BE2C (cell line): ENCODE data around the gene DPH2.

Source experiments
- DNase-seq: peaks from one replicate; pipeline ENCODE4 v3.0.0-alpha.2; 2020
- H3K27me3 ChIP-seq: fragments of 250-450 bp; sonication (Bioruptor Pico); 2 replicates; pipeline ENCODE4 v1.5.1; 2020; ENCODE audit warnings: mild to moderate bottlenecking
- H3K36me3 ChIP-seq: fragments of 250-450 bp; sonication (Bioruptor Pico); 2 replicates; pipeline ENCODE4 v1.5.1; 2020; ENCODE audit warnings: mild to moderate bottlenecking
- H3K4me1 ChIP-seq: fragments of 250-450 bp; sonication (Bioruptor Pico); 2 replicates; pipeline ENCODE4 v1.5.1; 2020
- H3K4me3 ChIP-seq: 2 replicates; pipeline ENCODE4 v1.5.1; 2011; ENCODE audit warnings: low read depth, low read length
- H3K9me3 ChIP-seq: fragments of 250-450 bp; sonication (Bioruptor Pico); 2 replicates; pipeline ENCODE4 v1.5.1; 2020
- TF ChIP-seq, protein P1 (sequence below): IDR thresholded peaks from 2 replicates; pipeline ENCODE4 v1.5.1; 2012; ENCODE audit warnings: mild to moderate bottlenecking, low read depth, low read length

Gene DPH2

DNA sequence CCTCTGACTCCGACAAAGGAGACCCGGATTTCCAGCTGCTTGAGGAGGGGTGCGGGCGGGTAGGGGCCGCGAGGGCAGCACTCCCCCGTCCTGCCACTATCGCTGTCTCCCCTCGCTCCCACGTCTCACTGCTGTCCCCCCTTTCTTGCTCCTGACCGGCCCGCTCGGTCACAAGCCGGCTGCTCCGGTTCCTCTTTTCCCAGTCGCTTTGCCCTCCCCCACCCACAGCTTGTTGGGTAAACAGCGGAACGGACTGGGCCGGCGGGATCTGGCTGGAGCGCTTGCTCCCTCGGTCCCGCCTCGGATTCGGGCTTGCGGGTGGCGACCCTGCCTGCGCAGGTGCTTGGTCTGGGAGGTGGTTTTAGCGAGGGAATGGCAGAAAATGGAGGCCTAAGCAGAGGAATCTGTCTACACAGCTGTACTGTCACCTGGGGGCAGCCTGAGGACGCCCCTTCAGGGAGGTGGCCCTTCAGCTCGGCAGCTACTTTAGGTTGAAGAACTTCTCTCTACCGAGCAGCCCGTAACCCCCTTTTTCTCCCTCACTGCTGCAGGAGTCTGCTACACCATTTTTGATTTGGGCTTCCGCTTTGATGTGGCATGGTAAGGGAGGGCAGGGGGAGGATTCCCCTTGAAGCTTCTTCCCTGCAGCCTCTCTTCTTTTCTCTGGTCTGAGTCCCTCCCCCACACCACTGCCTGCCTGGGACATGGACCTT lies 5.6 kb downstream of the DPH2 start:
- no peaks in the 10 kb centered on the region for H3K27me3 ChIP-seq
- H3K4me3 ChIP-seq, result peak overlapping the region; percentile 80
- TF ChIP-seq, protein P1, sequence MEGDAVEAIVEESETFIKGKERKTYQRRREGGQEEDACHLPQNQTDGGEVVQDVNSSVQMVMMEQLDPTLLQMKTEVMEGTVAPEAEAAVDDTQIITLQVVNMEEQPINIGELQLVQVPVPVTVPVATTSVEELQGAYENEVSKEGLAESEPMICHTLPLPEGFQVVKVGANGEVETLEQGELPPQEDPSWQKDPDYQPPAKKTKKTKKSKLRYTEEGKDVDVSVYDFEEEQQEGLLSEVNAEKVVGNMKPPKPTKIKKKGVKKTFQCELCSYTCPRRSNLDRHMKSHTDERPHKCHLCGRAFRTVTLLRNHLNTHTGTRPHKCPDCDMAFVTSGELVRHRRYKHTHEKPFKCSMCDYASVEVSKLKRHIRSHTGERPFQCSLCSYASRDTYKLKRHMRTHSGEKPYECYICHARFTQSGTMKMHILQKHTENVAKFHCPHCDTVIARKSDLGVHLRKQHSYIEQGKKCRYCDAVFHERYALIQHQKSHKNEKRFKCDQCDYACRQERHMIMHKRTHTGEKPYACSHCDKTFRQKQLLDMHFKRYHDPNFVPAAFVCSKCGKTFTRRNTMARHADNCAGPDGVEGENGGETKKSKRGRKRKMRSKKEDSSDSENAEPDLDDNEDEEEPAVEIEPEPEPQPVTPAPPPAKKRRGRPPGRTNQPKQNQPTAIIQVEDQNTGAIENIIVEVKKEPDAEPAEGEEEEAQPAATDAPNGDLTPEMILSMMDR, result no peak
- H3K9me3 ChIP-seq, result no peaks in the 10 kb centered on the region
- H3K36me3 ChIP-seq, result peaks cover 11% of the 10 kb centered on the region
- DNase-seq, result no peak
- H3K4me1 ChIP-seq, result no peaks in the 10 kb centered on the region

DNA sequence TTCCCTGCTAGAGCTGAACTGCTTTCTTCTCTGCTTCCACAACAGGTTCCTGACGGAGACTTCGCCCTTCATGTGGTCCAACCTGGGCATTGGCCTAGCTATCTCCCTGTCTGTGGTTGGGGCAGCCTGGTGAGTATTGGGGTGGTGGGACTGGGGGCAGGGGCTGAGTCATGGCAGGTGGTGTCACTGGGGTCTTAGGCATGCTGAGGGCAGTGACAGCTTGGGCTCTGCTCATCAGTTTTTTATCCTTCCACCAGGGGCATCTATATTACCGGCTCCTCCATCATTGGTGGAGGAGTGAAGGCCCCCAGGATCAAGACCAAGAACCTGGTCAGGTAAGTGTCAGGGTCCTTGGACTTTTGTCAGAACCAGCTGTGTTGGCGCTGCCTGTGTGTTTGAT lies 6.2 kb downstream of the DPH2 start:
- DNase-seq, result no peak
- Histone ChIP-seq H3K4me3 (peak overlapping the region; percentile 80), H3K4me1 (no peaks in the 10 kb centered on the region), H3K9me3 (no peaks in the 10 kb centered on the region), H3K27me3 (no peaks in the 10 kb centered on the region), H3K36me3 (peaks cover 11% of the 10 kb centered on the region)
- TF ChIP-seq, protein P1, result no peak

DNA sequence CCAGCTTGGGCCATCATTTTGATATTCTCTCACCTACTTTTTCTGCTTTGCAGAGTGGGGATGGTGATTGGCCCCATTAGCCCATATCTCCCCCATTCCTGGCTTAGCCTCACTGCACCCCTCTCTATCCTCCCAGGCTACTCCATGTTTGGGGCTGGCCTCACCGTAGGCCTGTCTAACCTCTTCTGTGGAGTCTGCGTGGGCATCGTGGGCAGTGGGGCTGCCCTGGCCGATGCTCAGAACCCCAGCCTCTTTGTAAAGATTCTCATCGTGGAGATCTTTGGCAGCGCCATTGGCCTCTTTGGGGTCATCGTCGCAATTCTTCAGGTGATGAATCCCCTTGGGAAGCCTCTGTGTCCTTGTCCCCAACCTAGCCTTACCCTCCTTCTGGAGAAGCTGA lies 7.1 kb downstream of the DPH2 start:
- DNase-seq, result no peak
- Histone ChIP-seq H3K4me3 (no peak overlapping the region), H3K36me3 (peaks cover 8% of the 10 kb centered on the region), H3K27me3 (no peaks in the 10 kb centered on the region), H3K9me3 (no peaks in the 10 kb centered on the region), H3K4me1 (no peaks in the 10 kb centered on the region)
- TF ChIP-seq, protein P1, result no peak

DNA sequence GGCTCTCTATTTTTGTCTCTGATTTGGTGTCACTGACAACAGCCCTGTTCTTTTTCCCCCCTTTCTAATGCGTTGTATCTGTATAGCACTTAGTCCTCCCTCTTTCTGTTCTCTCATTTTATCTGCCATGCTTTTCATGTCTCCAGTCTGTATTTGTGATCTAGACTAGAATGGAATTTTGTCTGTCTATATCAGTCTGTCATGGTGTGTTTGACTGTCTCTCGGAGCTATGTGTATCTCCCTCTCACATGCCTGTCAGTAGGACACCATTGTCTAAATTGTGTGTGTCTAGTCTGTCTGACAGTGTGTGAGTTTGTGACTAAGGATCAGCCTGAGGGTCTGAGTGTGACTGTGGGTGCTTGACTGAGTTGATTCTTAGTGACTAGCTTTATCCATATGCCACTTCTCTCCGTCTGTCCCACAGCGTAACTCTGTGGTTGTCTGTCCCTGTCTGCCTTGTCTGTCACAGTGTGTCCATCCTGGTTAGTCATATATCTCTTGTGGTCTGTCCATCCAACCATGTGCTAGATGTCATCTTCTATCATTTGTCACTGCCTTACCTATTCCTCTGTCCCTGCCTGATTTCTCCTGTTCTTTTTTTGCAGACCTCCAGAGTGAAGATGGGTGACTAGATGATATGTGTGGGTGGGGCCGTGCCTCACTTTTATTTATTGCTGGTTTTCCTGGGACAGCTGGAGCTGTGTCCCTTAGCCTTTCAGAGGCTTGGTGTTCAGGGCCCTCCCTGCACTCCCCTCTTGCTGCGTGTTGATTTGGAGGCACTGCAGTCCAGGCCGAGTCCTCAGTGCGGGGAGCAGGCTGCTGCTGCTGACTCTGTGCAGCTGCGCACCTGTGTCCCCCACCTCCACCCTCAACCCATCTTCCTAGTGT lies 7.8 kb downstream of the DPH2 start:
- H3K4me1 ChIP-seq, result no peaks in the 10 kb centered on the region
- TF ChIP-seq, protein P1, result no peak
- no peaks in the 10 kb centered on the region for H3K9me3 ChIP-seq
- DNase-seq, result no peak
- H3K36me3 ChIP-seq, result peaks cover 8% of the 10 kb centered on the region
- H3K27me3 ChIP-seq, result no peaks in the 10 kb centered on the region
- no peak overlapping the region; the same call in 1 of the 2 replicates for H3K4me3 ChIP-seq

DNA sequence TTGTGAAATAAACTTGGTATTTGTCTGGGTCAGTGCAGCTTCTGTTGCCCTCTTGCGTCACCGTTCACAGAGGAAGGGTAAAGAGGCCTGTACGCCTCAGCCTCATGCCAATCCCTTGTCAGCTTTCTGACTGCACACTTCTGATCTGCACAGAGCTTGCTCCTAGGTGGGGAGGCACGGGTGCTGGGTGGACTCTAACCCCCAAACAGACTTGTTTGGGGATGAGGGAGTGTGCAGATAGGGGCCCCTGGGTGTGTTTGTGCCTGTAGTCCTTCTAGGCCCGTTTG lies 8.4 kb downstream of the DPH2 start:
- no peaks in the 10 kb centered on the region for H3K4me1 ChIP-seq
- H3K36me3 ChIP-seq, result peaks cover 8% of the 10 kb centered on the region
- H3K4me3 ChIP-seq, result peak overlapping the region; percentile 62
- H3K27me3 ChIP-seq, result no peaks in the 10 kb centered on the region
- TF ChIP-seq, protein P1, result no peak
- no peaks in the 10 kb centered on the region for H3K9me3 ChIP-seq
- no peak for DNase-seq
